C1 segment of cervical spinal cord (tissue), 14 donors: ENCODE data around the gene PDE4A.
"Not testable (repeated sequence)": the region's sequence is repeated elsewhere in the genome, so short reads cannot be mapped to it uniquely, and the experiment has no call there.

ENCODE experiments used
- DNase-seq, 14 donors: peaks; one replicate each; lab custom pipeline; 2025; lab: John Stamatoyannopoulos, UW

Gene PDE4A

DNA sequence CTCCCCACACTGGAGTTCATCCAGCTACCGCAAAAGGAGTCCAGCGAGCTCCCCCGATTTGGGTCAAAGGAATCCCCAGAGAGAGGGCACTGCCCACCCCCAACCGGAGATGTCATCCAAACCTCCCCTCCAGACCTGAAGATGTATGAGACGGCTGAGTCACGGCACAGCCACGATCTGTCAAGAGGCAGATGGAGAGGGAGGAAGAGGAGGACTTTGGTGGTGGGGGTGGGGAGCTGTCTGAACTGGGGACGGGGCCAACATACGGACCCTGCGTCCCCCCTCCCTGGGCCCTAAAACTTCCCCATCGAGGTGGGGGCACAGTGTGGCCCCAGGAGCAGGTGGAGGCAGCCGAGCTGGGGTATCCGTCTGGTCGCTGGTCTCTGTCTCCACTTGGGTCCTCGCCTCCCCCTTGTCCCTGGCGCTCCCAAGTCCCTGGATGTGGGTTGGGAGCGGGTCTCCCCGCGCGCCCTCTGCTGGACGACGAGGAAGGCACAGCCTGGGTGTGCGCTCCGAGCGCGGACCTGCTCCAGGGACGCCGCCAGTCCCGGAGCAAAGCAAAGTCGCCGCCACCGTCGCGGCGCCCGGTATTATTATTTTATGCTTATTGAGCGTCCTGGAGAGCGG is 3.8 kb downstream of the PDE4A start:
- peak in 11 of 14 donors; percentile 12 to 67 (median 23) for DNase-seq

- no peak for DNase-seq
Measured at GRCh38 chr19:10427169-10427568, 6.8 kb downstream of the PDE4A start.

- no peak for DNase-seq
Measured at GRCh38 chr19:10428996-10429381, 8.7 kb downstream of the PDE4A start.

- peak in 2 of 14 donors; percentile 10 to 27 for DNase-seq
Measured at GRCh38 chr19:10430505-10431253, 10.3 kb downstream of the PDE4A start.

DNA sequence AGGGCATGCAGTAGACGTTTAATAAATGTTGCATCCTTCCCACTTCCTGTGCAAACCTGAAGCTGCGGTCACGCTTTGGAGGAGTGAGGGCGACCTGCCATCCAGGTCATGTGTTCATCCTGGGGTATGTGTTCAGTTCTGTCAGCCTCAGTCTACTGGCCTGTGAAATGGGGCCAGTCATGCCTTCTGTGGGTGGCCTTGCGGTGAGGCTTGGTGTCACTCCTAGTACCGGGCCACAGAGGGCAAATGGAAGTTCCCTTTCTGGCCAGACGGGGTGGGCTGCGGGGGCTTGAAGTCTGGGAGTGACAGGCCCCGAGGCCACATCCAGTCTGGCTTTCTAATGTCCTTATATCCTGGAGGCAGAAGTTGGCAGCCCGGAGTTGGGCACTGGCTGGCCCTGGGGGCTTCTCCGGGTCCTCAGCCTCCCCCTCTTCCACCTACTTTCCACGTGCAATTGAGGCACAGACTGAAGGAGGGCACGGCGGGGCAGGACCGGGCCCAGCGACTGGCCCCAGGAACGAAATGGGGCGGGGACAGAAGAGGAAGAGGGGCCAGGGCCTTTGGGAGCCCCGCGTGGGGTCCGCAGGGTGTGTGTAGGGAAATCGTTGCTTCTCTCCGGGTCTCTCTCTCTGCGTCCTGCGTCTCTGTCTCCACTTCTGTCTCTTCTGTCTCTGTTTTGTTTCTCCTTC is 11.1 kb downstream of the PDE4A start:
- no peak for DNase-seq

DNA sequence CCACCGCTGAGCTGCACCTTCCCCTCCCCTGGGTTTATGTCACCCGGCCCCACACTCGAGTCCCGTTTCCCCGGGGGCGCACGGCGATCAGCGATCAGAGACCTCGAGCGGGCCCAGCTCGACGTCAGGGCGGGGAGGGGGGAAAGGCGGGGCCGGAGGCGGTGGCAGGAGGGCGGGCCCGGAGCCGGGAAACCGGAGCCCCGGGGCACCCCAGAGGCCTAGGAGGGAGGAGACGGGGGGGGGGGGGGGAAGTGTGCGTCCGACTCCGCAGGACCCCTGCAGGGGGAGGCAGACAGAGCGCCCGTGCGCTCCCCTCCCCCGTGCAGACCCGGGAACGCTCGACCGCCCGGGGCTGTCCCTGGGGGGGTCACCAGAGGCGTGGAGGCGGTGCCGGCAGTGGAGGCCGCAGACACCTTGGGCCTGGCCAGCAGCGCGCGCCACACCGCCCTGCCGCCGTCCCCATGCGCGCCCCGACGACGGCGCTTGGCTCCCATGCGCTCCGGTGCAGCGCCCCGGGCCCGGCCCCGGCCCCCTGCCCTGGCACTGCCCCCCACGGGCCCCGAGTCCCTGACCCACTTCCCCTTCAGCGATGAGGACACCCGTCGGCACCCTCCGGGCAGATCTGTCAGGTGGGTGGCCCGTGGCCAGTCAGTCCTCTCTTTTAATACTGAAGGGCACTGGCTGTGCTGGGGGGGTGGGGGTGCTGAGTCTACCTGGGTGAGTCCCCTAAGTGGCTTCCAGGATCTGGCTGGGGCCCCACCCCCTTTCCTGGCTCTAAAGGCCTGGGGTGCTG is 11.8 kb downstream of the PDE4A start:
- DNase-seq = peak in 5 of 14 donors; percentile 11 to 45 (median 31)

DNA sequence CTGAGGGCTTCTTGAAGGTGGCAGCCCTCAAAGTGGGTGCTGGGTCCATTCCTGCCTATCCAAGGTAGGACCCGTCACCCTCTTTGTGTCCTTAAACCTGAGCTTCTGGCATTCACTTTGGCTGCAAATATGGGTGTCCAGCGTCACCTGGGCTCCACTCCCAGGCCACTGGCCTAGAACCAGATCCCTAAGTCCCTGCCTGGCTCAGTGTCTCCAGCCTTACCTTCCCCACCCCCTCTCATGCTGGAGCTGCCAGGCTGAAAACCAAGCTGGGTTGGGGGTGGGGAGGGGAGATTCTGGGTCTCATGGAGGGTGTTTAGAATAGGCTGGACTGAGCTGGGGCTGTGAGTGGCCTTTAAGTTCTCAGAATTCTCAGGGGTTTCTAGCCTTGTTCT is 12.4 kb downstream of the PDE4A start:
- DNase-seq = no peak

- no peak for DNase-seq
Measured at GRCh38 chr19:10433131-10433536, 12.8 kb downstream of the PDE4A start.

GRCh38 chr19:10439588-10439987 is 19.2 kb downstream of the PDE4A start:
- no peak for DNase-seq

DNA sequence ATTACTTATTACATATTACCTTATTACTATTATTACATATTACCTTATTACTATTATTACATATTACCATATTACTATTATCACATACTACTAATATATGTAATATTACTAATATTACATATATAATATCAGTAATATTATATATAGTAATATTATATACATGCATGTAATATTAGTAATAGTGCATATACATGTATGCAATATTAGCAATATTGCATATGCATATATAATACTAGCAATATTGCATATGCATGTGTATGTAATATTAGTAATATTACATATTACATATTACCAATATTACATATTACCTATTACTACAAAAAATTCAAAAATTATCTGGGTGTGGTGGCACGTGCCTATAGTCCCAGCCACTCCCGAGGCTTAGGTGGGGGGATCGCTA is 22.4 kb downstream of the PDE4A start:
- no peak for DNase-seq

GRCh38 chr19:10449037-10449436 is 28.7 kb downstream of the PDE4A start:
- no peak for DNase-seq

DNA sequence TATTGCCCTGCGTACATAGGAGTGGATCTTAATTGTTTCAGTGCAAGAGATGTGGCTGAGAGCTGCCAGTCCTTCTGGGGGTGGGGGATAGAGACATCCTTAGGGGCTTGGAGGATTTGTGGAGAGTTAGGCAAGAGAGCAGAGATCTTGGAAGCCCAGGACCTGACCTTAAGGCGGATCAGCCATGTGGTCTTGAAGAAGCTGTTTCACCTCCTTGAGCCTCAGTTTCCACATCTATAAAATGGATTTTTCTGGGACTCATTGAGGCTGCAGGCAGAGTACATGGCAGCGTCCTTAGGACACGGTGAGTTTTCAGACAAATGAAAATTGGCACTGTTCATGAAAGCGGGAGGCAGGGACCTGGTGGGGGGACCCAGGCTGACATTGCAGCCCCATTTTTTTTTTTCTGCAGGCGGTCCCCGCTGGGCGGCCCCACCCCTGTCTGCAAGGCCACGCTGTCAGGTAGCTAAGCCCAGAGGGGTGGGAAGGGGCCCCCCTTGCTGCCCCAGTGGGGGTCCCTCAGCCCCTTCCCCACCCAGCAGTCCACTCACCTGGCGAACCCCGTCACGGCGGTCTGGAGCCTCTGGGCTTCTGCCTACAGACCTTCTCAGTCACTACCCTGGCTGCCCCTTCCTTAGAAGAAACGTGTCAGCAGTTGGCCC is 30.0 kb downstream of the PDE4A start:
- DNase-seq = no peak

DNA sequence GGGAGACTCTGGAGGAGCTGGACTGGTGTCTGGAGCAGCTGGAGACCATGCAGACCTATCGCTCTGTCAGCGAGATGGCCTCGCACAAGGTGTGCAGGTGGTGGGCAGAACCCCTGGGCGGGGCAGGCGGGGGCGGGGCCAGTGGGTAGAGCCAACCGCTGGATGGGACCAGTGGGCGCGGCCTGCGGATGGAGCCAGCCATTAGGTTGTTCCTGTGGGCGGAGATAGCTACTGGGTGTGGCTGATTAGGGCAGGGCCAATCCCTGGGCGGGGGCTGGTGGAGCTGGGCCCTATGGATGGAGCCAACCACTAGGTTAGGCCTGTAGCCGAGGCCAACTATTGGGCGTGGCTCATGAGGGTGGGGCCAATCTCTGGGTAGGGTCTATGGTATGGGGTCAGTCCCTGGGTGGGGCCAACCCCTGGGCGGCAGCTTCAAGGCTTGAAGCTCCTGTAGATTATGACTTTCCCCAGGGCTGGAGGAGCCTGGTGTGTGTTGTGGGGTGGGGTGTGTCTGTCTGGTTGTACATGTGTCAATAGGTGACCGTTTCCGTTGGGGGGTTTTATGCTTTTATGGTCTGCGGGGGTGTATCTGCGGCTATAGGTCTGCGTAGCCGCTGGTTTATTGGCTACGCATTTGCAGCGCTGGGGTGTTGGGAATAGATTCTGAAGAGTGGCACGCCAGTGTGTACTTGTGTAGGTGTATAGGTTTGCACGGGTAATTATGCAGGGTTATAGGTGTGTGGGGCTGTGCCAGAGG is 30.7 kb downstream of the PDE4A start:
- DNase-seq = no peak

DNA sequence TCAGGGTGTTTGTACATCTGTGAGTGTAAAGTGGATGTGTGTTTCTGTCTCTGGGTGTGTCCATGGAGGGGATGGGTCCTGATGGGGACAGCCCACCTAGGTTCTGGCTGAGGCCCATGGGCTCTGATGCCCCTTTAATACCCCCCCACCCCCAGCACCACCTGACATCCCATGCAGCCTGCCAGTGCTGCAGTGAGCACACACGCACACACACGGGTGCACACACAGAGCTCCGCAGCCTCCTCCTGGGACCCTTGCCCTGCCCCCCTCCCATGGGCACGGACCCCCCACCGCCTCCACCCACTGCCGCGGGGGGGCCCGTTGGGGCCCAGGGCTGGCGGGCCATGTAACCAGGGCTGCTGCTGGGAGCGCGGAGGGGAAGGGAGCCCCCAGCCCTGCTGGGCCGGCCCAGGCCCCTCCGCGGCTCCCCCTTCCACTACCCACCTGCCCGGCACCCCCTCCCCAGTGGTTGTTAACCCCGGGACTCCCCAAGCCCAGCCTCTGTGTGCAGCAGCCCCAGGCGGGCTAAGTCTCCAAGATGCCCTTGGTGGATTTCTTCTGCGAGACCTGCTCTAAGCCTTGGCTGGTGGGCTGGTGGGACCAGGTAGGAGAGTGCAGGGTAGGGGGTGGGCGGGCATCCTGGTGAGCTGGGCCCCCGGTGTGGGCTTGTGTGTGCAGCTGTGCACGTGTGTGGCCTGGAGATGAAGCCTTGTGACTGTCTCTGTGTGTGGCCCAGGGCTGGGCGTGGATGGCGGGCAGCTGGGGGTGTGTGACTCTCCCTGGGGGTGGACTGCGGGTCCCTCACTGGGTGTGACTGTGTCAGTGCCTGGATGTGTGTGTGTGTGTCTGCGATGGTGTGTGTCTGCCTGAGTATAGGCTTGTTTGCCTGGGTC is 32.6 kb downstream of the PDE4A start:
- peak in 2 of 14 donors; percentile 17 to 20 for DNase-seq

DNA sequence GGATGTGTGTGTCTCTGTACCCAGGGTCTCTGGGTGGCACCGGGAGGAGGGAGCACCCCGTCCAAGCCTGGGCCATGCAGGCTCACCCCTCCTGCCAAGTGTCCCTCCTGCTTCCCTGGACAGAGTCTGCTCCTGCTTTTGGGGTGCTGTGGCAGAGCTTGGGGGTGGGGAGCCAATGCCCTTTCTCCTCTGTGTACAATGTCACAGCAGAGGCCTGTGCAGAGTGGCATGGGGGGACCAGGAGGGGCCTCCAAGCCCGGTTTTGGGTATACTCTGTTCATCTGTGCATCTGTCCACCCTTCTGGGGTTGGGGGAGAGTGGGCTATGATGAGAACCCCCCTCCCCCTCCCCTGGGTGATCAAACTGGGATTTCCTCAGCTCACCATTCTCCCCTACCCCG is 33.5 kb downstream of the PDE4A start:
- no peak for DNase-seq

- DNase-seq = peak in 4 of 14 donors; percentile 2 to 66 (median 17)
Measured at GRCh38 chr19:10454267-10454666, 33.9 kb downstream of the PDE4A start.

DNA sequence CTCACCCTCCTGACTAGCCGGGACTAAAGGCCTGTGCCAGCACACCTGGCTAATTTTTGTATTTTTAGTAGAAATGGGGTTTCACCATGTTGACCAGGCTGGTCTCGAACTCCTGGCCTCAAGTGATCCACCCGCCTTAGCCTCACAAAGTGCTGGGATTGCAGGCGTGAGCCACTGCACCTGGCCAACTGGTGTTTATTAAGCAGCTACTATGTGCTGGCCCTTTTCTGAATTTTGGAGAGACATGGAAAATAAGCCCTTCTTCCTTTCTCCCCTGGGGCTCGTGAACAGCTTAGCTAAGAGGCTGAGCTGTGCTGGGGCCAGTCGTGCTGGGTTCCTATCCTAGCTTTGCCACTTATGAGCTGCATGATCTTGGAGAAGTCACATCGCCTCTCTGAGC is 38.4 kb downstream of the PDE4A start:
- not testable (repeated sequence) for DNase-seq

DNA sequence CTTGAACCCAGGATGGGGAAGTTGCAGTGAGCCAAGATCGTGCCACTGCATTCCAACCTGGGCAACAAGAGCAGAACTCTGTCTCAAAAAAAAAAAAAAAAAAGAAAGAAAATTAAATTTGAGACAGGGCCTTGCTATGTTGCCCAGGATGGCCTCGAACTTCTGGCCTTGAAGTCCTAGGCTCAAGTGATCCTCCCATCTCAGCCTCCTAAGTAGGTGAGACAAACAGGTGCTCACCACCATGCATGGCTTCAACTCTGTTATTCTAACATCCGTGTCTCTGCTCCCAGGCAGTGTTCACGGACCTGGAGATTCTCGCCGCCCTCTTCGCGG is 40.3 kb downstream of the PDE4A start:
- DNase-seq = no peak

- peak; percentile 35 to 93 (median 76) for DNase-seq
Measured at GRCh38 chr19:10461047-10461949, 41.0 kb downstream of the PDE4A start.
